DND-41 (cell line): ENCODE measurements around the gene LRRC8E.

Experiments
- EZH2 ChIP-seq: IDR thresholded peaks from 3 replicates; pipeline ENCODE4 v1.6.1; 2012; ENCODE audit warnings: borderline replicate concordance, low read depth, mild to moderate bottlenecking, moderate library complexity, low read length, inconsistent platforms; ENCODE audit not compliant: severe bottlenecking
- TF ChIP-seq, protein P1 (sequence below): IDR thresholded peaks from 2 replicates; pipeline ENCODE4 v1.5.1; 2012; ENCODE audit warnings: borderline replicate concordance, low read length, moderate library complexity, mild to moderate bottlenecking; ENCODE audit not compliant: poor library complexity, severe bottlenecking; ENCODE audit errors: extremely low read depth

DNA sequence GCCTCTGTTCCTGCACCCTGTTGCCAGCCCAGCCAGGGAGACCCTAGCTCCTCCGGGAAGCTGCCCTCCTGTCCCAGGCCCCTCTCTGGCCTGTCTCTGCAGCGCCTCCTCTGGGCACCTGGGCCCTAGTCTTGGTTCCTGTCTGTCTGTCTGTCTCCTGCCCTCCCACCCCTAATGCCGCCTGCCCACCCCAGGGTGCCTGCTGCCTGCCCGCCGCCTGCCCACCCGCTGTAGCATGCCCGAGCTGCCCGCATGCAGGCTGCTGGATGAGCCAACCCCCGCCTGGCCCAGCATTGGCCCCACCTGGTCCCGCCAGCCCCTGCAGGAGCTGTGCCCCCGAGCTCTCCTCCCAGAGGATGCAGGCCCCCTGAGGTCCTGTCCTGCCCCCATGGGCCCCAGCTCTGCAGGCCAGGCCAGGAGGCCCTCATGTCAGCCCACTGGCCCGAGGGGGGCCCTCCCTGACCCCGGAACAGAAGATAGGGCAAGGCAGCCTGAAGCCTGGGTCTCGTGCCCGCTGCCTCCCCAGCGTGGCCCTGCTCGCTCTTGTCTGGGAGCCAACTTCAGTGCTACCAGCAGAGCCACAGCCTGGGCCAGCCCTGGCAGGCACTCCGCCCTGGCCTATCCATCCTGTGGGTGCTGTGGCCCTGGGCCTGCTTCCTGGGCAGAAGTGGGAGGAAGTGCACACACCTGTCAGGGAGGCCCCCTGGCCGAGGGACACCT is 20.6 kb downstream of the LRRC8E start:
- TF ChIP-seq, protein P1, sequence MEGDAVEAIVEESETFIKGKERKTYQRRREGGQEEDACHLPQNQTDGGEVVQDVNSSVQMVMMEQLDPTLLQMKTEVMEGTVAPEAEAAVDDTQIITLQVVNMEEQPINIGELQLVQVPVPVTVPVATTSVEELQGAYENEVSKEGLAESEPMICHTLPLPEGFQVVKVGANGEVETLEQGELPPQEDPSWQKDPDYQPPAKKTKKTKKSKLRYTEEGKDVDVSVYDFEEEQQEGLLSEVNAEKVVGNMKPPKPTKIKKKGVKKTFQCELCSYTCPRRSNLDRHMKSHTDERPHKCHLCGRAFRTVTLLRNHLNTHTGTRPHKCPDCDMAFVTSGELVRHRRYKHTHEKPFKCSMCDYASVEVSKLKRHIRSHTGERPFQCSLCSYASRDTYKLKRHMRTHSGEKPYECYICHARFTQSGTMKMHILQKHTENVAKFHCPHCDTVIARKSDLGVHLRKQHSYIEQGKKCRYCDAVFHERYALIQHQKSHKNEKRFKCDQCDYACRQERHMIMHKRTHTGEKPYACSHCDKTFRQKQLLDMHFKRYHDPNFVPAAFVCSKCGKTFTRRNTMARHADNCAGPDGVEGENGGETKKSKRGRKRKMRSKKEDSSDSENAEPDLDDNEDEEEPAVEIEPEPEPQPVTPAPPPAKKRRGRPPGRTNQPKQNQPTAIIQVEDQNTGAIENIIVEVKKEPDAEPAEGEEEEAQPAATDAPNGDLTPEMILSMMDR, result no peak
- TF ChIP-seq EZH2, result no peak
